ENCODE measurements around the gene PCED1B.
"Not testable (repeated sequence)": the region's sequence is repeated elsewhere in the genome, so short reads cannot be mapped to it uniquely, and the experiment has no call there.

Gene PCED1B

GRCh38 chr12:47242426-47242825, 163.0 kb downstream of the PCED1B start:
- no peak for DNase-seq

- DNase-seq, result no peak
Measured at GRCh38 chr12:47244835-47245234, 165.4 kb downstream of the PCED1B start.

DNA sequence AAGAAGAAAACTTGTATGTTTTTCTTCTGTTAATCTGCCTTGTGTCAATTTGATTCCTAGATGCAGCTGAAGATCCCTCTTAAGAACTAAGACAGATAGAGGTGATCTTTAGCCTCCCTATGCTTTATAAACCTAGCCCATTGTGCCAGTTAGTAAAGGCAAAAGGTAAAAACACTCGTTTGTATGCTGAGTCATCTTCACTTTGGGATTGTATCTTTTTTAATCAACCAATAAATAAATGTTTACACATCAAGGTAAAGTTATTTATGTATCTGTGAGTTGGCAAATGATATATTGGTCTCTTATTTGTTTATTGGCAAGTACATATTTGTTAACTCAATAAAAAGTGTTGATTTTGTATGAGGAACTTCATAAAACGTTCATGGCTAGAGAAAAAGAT, 166.2 kb downstream of the PCED1B start:
- no peak for DNase-seq

- DNase-seq, result no peak
Measured at GRCh38 chr12:47247418-47247817, 168.0 kb downstream of the PCED1B start.

GRCh38 chr12:47249082-47249481, 169.7 kb downstream of the PCED1B start:
- no peak for DNase-seq

GRCh38 chr12:47249719-47250357, 170.4 kb downstream of the PCED1B start:
- DNase-seq, result no peak

DNA sequence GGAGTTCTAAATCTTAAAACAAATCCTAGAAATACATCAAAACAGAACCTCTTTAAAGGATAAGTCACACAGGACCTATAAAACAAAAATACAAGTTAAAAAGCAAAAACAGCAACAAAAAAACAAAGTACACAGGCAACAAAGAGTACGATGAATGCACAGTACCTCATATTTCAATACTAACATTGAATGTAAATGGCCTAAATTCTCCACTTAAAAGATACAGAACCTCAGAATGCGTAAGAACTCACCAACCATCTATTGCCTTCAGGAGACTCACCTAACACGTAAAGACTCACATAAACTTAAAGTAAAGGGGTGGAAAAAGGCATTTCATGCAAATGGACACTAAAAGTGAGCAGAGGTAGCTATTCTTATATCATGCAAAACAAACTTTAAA, 172.5 kb downstream of the PCED1B start:
- DNase-seq, result no peak

GRCh38 chr12:47264951-47265350, 185.5 kb downstream of the PCED1B start:
- no peak for DNase-seq

- no peak for DNase-seq
Measured at GRCh38 chr12:47265391-47265790, 186.0 kb downstream of the PCED1B start.

GRCh38 chr12:47267571-47267970, 188.2 kb downstream of the PCED1B start:
- no peak for DNase-seq

DNA sequence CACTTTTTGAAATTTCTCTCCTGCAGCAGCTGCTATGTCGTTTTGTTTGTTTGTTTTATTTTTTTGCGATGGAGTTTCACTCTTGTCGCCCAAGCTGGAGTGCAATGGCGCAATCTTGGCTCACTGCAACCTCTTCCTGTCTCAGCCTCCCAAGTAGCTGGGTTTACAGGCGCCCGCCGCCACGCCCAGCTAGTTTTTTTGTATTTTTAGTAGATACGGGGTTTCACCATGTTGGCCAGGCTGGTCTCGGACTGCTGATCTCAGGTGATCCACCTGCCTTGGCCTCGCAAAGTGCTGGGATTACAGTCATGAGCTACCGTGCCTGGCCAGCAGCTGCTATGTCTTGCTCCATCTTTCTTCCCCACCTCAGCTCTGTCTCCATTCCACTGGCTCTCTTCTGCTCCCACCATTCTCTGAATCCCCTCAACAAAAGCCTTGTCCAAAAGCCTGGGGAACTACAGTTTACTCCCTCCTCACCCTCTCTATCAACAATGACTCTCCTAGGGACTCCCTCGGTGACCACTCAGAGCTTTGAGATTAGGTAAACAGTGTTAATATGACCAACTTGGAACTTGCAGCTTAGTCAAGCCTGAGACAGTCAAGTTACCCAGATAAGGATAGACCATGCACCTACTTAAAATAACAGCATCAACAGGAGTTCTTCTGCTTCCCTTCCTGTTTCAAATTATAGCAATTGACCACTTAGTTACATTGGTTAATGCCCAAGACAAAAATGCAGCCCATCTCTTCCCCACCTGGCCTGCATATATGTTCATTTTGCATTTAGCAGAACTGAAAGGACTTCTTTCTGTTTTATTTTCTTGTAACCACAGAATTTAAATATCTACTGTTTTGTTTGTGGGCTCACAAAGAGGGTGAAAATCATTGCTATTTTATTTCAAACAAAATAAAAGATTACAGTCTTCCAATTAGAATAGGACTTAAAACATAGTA, 189.4 kb downstream of the PCED1B start:
- no peak for DNase-seq

DNA sequence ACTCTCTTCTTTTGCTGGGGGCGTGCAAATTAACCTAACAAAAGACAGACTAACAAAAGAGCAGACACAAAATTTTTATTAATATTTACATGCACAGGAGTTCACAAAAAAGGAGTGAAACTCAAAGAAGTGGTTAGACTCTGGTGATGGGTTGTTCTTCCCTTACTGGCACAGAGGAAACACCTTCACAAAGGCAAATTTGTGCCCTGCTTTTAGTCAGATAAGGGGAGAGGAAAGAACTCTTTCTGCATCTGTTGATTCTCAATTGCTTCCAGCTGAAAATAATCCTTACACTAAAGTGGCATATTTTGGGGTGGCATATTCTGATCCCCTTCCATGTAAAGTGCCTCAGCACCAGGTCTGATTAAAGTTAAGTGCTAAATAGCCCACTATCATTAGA, 190.5 kb downstream of the PCED1B start:
- no peak for DNase-seq

- peak; percentile 29 for DNase-seq
Measured at GRCh38 chr12:47270782-47271664, 191.6 kb downstream of the PCED1B start.

DNA sequence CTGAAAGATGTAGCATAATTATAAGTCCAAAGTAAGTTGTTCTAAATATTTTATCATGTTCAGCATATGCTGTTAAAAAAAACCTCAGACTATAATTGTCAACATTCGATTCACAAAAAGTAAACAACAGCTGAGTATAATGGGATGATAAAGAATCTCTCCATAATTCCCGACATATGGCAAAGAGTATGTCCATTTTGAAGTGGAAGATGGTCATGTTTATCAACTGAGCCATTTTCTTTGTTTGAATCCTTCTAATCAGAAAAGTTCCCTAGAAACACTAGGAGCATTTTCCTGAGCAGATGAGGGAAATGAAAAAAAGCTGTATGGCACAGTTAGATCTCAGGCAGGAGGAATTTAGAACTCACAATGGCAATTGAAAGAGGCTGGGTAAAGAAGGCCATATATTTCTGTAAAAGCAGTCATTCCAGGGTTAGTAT, 192.4 kb downstream of the PCED1B start:
- DNase-seq, result no peak

DNA sequence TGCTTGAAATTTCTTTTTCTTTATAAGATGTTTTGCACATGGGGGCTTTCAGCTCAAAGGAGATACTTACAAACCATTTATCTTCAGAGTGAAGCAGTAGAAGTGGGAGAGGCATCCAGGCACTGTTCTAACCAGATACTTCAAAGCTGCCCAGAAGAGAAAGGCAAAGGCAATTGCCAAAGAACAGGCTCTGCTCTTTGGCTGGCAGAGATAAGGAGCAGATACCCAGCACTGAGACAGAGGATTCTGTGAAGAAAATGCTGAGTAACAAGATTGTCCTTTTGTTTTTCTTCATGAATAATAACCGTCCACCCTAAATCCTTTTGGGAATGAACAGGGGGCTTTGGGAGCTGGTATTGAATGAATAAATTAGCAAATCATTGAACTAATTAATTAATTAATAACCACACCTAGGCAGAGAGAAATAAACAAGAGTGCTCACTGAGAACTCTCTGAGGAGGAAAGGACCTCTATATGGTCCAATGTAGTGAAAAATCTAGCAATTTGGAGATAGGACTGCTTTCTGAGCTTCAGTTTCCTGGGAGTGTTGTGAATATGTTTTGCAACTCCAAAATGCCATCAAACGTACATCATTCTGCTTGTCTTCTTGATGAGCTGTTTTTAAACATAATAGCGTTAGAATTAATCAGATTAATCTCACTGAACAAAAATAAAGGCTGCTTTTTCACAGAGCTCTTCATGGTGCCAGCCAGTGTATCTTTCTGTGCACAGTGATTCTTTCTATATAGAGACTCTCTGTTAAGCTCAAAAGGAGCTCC, 193.2 kb downstream of the PCED1B start:
- DNase-seq, result no peak

DNA sequence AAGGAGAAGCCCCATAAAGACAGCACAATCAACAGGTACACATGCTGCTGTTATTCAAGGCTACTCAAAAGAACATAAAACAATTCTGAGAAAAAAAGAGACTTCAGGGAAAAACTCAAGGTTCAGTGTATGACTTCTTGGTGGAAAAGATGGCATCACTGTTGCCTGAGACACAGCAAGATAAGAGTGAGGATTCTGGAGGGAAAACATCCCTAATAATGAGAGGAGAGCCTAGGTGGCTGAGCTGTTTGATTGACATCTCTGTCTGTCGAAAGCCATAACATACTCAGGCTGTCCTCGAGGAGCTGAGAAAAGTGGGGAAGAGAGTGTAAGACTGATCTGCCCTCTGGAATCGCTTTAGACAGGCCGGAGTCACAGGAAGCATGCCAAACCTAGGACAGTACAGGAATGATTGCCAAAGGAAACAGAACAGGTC, 193.8 kb downstream of the PCED1B start:
- DNase-seq, result no peak

DNA sequence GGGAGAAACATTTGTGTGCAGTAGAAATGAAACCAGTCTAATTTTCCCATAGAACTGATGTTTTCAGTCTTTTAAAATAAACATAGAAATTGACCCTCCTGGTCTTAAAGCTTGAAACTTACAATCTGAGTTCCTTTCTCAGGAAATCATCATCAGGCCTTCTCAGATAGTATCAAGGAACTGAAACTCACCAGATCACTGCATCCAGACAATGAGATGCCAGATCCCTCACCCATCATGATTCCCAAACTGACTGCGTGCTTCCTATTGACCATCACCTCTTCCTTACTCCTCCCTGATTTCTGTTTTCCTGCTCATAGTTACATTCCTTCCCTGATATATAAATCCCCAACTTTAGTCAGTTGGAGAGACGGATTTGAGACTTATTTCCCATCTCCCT, 195.3 kb downstream of the PCED1B start:
- DNase-seq, result no peak

GRCh38 chr12:47276253-47276620, 196.8 kb downstream of the PCED1B start:
- DNase-seq, result no peak

GRCh38 chr12:47276621-47277309, 197.3 kb downstream of the PCED1B start:
- peak; percentile 75 for DNase-seq

DNA sequence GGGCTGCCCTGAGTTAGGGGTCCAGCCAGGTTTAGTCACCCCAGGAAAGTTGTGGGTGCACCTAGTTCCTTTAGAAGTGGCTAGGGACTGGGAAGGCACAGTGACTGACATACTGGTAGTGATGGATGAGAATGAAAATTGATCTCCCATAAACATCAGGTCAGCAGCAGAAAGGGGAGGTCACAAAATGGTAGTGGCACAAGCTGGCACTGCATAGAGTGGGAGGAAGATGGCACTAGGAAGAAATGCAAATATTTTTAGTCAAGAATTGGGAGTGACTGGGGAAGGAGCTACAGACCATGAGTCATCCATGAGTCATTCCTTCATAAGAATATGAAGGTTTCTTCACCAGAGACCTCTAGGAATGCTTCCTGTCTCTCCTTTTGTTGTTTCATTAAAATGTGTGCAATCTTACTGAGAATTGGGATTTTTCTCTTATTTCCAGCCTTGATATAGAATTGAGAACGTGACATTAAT, 198.6 kb downstream of the PCED1B start:
- peak; percentile 33 for DNase-seq

DNA sequence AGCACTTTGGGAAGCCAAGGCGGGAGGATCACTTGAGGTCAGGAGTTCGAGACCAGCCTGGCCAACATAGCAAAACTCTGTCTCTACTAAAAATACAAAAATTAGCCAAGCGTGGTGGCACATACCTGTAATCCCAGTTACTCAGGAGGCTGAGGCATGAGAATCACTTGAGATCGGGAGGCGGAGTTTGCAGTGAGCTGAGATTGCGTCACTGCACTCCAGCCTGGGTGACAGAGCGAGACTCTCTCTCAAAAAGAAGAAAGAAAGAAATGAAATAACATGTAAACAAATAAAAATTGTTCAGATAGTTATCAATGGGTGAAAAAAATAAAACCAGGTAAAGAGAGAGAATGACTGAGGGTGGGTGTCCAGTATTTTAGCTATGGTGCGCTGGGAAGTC, 200.3 kb downstream of the PCED1B start:
- DNase-seq, result not testable (repeated sequence)

All from CD4-positive, alpha-beta T cell treated with Interleukin-17A for 4 hours (primary cell).